OCI-LY3 (cell line): ENCODE data around the gene LY9.

ENCODE experiments used
- CTCF ChIP-seq: fragments of 200-600, 300-600 bp; sonication (generic); IDR thresholded peaks from 2 replicates; pipeline ENCODE4 v1.5.1; 2014; ENCODE audit warnings: antibody characterized with exemption, low read length, low read depth
- EZH2phosphoT487 ChIP-seq: fragments of 200-600 bp; shearing (Covaris generic); IDR thresholded peaks from 2 replicates; pipeline ENCODE4 v1.6.1; 2018; ENCODE audit warnings: antibody characterized with exemption, mixed run types, low read depth

- TF ChIP-seq CTCF (peak; percentile 93), EZH2phosphoT487 (no peak)
These were observed 34.6 kb downstream of the LY9 start for GRCh38 chr1:160830321-160831153.
